Measurements from ENCODE around the gene FNDC3B. TPM values are rescaled to one million over a fixed set of nuclear protein-coding genes. Genes with fewer than 3 reads are reported as not detected.

The FNDC3B gene
- total and polyA plus RNA-seq, 2 of the 8 experiments (the other 6 are each of a cell fraction or from before 2014, with no cell fraction given), result 14.1 to 44.4 TPM

DNA sequence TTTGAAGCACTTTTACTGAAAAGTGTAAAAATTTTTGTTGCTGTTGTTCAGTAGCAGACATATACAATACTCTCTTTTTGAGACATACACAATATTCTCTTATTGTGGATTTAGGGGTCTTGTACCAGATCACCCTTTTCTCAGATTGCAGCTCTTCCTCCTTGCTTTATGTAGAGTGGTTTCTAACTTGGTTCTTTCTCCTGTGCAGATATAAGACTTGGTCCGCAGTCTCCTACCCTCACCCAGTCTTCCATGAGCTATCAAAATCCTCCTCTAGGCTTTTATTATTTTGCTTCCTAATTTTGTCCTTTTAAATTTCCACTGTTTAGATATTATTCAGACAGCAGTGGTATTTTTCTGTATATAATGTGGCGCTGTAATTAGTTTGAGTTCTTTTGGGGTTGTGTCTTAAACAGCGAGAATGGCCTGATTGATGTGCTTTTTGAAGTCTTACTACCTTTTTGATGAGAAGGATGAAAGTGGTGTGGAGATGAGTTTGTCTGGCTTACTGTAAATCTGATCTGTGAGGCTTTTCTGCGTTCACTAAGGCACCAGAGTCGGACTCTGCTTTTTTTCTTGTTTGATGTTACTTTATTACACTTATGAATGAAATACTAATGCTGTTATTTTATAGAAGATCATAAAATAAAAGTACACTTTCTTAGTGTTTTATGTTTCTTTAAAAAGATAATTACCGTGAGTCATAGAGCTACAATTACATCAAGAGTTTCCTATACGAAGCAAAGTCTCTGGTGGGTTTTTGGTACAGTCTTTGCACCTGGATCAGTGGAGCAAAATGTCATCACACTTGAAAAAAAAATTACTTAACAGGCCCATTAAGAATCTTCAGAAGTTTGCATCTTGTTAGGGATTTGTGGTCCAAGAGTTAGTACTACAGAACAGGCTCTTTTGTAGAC, 27.8 kb downstream of the FNDC3B start:
- H2BK5ac ChIP-seq (ENCODE audit: low read depth, low read length), result no peak overlapping the region
- H3K4me1 ChIP-seq (replicated peaks in 1 of 4; ENCODE audit: control insufficient read depth in 3 of 4, insufficient read depth in 4 of 4, low read length in 3 of 4), result peaks cover 0 to 13% (median 5%) of the 10 kb centered on the region in 4 experiments; a peak in 2 of 7 replicates
- ChIA-PET CTCF (ENCODE audit: partially characterized antibody) (interaction anchor here (0.6 to 2.0 kb wide), 8 partner anchors 8 to 602 kb away, joined by 3 to 8 read pairs (median 3); no protein-coding TSS in a partner anchor), POLR2A (ENCODE audit: partially characterized antibody) (interaction anchor here (1.1 kb wide), 1 partner anchor 11 kb away, joined by 4 read pairs; no protein-coding TSS in a partner anchor)
- no peak overlapping the region for H3K56ac ChIP-seq (replicated peaks; ENCODE audit: insufficient read length, low read depth, low read length)
- no peak overlapping the region for H3K14ac ChIP-seq (ENCODE audit: insufficient read length)
- no peak overlapping the region for H3K18ac ChIP-seq (ENCODE audit: extremely low read depth, low read length)
- H3K9ac ChIP-seq (replicated peaks in 1 of 4; ENCODE audit: extremely low read depth in 1 of 4, low read depth in 3 of 4, low read length in 3 of 4), result no peak overlapping the region
- no peak overlapping the region for H2AFZ ChIP-seq (ENCODE audit: low read length)
- DNase-seq (ENCODE audit: low read depth in 1 of 2, low spot score in 2 of 2), result no peak
- TF ChIP-seq, protein P1, sequence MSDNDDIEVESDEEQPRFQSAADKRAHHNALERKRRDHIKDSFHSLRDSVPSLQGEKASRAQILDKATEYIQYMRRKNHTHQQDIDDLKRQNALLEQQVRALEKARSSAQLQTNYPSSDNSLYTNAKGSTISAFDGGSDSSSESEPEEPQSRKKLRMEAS (IDR thresholded peaks at IDR 0.05), result no peak
- TF ChIP-seq EP300 (IDR thresholded peaks at IDR 0.05; ENCODE audit: borderline replicate concordance in 1 of 2, low read depth in 2 of 2, low read length in 2 of 2), result no peak
- no peak for TF ChIP-seq BRCA1 (IDR thresholded peaks at IDR 0.05; ENCODE audit: low read depth, low read length)
- no peak overlapping the region for H4K8ac ChIP-seq (ENCODE audit: extremely low read depth, insufficient read depth, low read length)
- H4K20me1 ChIP-seq (replicated peaks in 1 of 2; ENCODE audit: control insufficient read depth in 1 of 2, insufficient read depth in 2 of 2, low read length in 2 of 2), result peaks cover 6 to 16% of the 10 kb centered on the region in 2 experiments
- H3K4ac ChIP-seq (replicated peaks; ENCODE audit: insufficient read length, low read depth, low read length), result no peak overlapping the region
- WGBS, 2 experiments (ENCODE audit: extremely low coverage in 1 of 2, insufficient coverage in 1 of 2, insufficient read length in 1 of 2, insufficient replicate concordance in 2 of 2, low coverage in 1 of 2, low lambda C conversion rate in 2 of 2, missing lambda C conversion rate in 1 of 2), result 88% methylated on average over 7 of the region's 7 CpGs; no CpG with 5 or more reads in 1 of the 2 experiments
- H3K27ac ChIP-seq (ENCODE audit: low read depth, low read length), result no peak overlapping the region
- peaks cover 6 to 94% of the 10 kb centered on the region in 2 experiments; a peak in 3 of 4 replicates for H3K79me2 ChIP-seq (ENCODE audit: control insufficient read depth in 1 of 2, insufficient read depth in 2 of 2, low read length in 2 of 2)
- H3K4me2 ChIP-seq (ENCODE audit: insufficient read depth in 1 of 2, low read depth in 2 of 2, low read length in 2 of 2), result no peak overlapping the region
- no peak overlapping the region for H4K5ac ChIP-seq (ENCODE audit: insufficient read length, low read depth, low read length)
- no peaks in the 10 kb centered on the region; the same call in 1 of the 2 replicates for H3K79me1 ChIP-seq (ENCODE audit: low read depth, low read length)
- no peaks in the 10 kb centered on the region for H3K9me3 ChIP-seq (ENCODE audit: insufficient read depth in 2 of 2, low read depth in 1 of 2, low read length in 1 of 2)
- no peak overlapping the region for H4K91ac ChIP-seq (replicated peaks; ENCODE audit: insufficient read length, low read length)
- no peak overlapping the region for H3K4me3 ChIP-seq (ENCODE audit: extremely low read depth in 1 of 4, insufficient read depth in 2 of 4, low read depth in 3 of 4, low read length in 4 of 4)
- no peaks in the 10 kb centered on the region for H3K27me3 ChIP-seq (replicated peaks in 1 of 4; ENCODE audit: control insufficient read depth in 3 of 4, extremely low read depth in 1 of 4, insufficient read depth in 3 of 4, low read length in 3 of 4)
- no peak overlapping the region for H2BK20ac ChIP-seq (ENCODE audit: low read length)
- H3K23ac ChIP-seq (ENCODE audit: insufficient read length), result no peak overlapping the region
- no peaks in the 10 kb centered on the region for H3K23me2 ChIP-seq (ENCODE audit: low read depth, low read length)
- H2BK15ac ChIP-seq (ENCODE audit: low read length), result no peak overlapping the region
- H2AK5ac ChIP-seq (ENCODE audit: low read depth, low read length), result no peak overlapping the region
- H3K36me3 ChIP-seq (ENCODE audit: control insufficient read depth in 2 of 4, insufficient read depth in 4 of 4, low read length in 3 of 4), result no peaks in the 10 kb centered on the region
- no peak overlapping the region for H2BK12ac ChIP-seq (ENCODE audit: low read depth, low read length)
- no peak for FAIRE-seq
- no peak overlapping the region for H2BK120ac ChIP-seq (replicated peaks; ENCODE audit: low read depth, low read length)
